GM12878 (cell line): ENCODE results near the gene PDZRN3. TPM values are rescaled to one million over a fixed set of nuclear protein-coding genes. Genes with fewer than 3 reads are reported as not detected.

ENCODE experiments used
- ATAC-seq: fragments of 200-7000 bp; cut with Tn5 transposase; 3 replicates; pipeline ENCODE4 v1.9.1; 2020; ENCODE audit warnings: mild to moderate bottlenecking, moderate library complexity
- BruUV-seq: library from RNA; stranded (reverse); fragments of 400-500 nt; replicated peaks from 2 replicates; lab custom pipeline; 2021; lab: Mats Ljungman, UMichigan
- CTCF ChIA-PET: fragments of 300-600 bp; sonication (Branson Sonifier 250); formaldehyde crosslinking; extraction: SDS; loops from one replicate; lab custom pipeline; 2021; ENCODE audit warnings: inconsistent platforms; lab: Yijun Ruan, JAX
- POLR2A ChIA-PET: fragments of 350-600 bp; formaldehyde crosslinking; extraction: SDS; loops from one replicate; lab custom pipeline; 2021; ENCODE audit warnings: inconsistent platforms; lab: Charles Lee
- RAD21 ChIA-PET: fragments of 300-600 bp; sonication (Branson Sonifier 250); formaldehyde crosslinking; loops from one replicate; lab custom pipeline; 2023; ENCODE audit warnings: antibody characterized with exemption; ENCODE audit not compliant: unreplicated experiment; lab: Charles Lee
- SMC1A ChIA-PET: fragments of 300-600 bp; sonication (Branson Sonifier 250); formaldehyde crosslinking; loops from one replicate; lab custom pipeline; 2023; ENCODE audit not compliant: unreplicated experiment, uncharacterized antibody; lab: Charles Lee
- DNase-seq: peaks from one replicate; pipeline ENCODE4 v3.0.0-alpha.2; 2011; ENCODE audit warnings: low read depth, low spot score
- FAIRE-seq: peaks from 3 replicates; lab custom pipeline; 2011; peaks lifted over from hg19 to GRCh38; lab: Jason Lieb, UNC
- H2AFZ ChIP-seq: 2 replicates; pipeline ENCODE4 v1.6.0; 2011; ENCODE audit warnings: low read depth, low read length, control low read depth; ENCODE audit not compliant: control insufficient read depth
- H3K27ac ChIP-seq: 2 replicates; pipeline ENCODE4 v1.5.1; 2011; ENCODE audit warnings: control low read depth; ENCODE audit not compliant: control insufficient read depth, insufficient read depth
- H3K27me3 ChIP-seq, 2 experiments: replicated peaks in 1 of 2; 2 replicates each; pipeline versions ENCODE4 v1.6.0 to v1.6.1; 2011; ENCODE audit warnings: low read length in 1 of 2; ENCODE audit not compliant: control insufficient read depth in 2 of 2, insufficient read depth in 2 of 2
- H3K36me3 ChIP-seq, 2 experiments: 2 replicates each; pipeline ENCODE4 v1.5.1; 2011; ENCODE audit warnings: low read length in 1 of 2; ENCODE audit not compliant: control insufficient read depth in 2 of 2, insufficient read depth in 2 of 2
- H3K4me1 ChIP-seq: 2 replicates; pipeline ENCODE4 v1.6.1; 2011; ENCODE audit warnings: mild to moderate bottlenecking, low read length, moderate library complexity, mixed read lengths; ENCODE audit not compliant: control insufficient read depth, insufficient read depth
- H3K4me2 ChIP-seq: 2 replicates; pipeline ENCODE4 v1.6.0; 2011; ENCODE audit warnings: control low read depth; ENCODE audit not compliant: control insufficient read depth, insufficient read depth
- H3K4me3 ChIP-seq: fragments of 200-600 bp; sonication (generic); 2 replicates; pipeline ENCODE4 v1.5.1; 2016
- H3K79me2 ChIP-seq: 2 replicates; pipeline ENCODE4 v1.6.0; 2011; ENCODE audit warnings: low read length; ENCODE audit not compliant: control insufficient read depth, insufficient read depth
- H3K9ac ChIP-seq: 2 replicates; pipeline ENCODE4 v1.8.0; 2011; ENCODE audit warnings: low read length, control low read depth, mixed read lengths; ENCODE audit not compliant: control insufficient read depth, insufficient read depth
- H3K9me3 ChIP-seq: replicated peaks from 3 replicates; pipeline ENCODE4 v1.5.1; 2011; ENCODE audit warnings: mild to moderate bottlenecking, low read length; ENCODE audit not compliant: control insufficient read depth, insufficient read depth
- H4K20me1 ChIP-seq: 2 replicates; pipeline ENCODE4 v1.6.0; 2011; ENCODE audit not compliant: control insufficient read depth, insufficient read depth
- CUX1 ChIP-seq: IDR thresholded peaks from 2 replicates; pipeline ENCODE4 v1.6.1; 2012; ENCODE audit warnings: improper control_type of control experiment, low read depth, low read length; ENCODE audit not compliant: insufficient replicate concordance
- TCF7 ChIP-seq: IDR thresholded peaks from 2 replicates; pipeline ENCODE4 v1.6.1; 2014; ENCODE audit warnings: antibody characterized with exemption, borderline replicate concordance
- WGBS: methylation state at CpG from one replicate; pipeline ENCODE4 v1.1.6; 2016; ENCODE audit warnings: low lambda C conversion rate; ENCODE audit not compliant: insufficient replicate concordance, insufficient coverage; ENCODE audit errors: missing lambda C conversion rate; 5-methylcytosine and 5-hydroxymethylcytosine counted together
- in situ Hi-C: fragments of 300-500 bp; cut with MboI; formaldehyde crosslinking; loops from 9 replicates; pipeline ENCODE4 v1.14.3; 2018; ENCODE audit warnings: mixed read lengths
- intact Hi-C: fragments of 100-400 bp; cut with micrococcal nuclease; formaldehyde crosslinking; loops from one replicate; pipeline ENCODE4 v1.14.2; 2022; ENCODE audit not compliant: unreplicated experiment
- polyA plus RNA-seq, 11 experiments: library from polyadenylated mRNA; depleted of rRNA in 4 of 11; unstranded in 6 of 11; stranded (reverse) in 5 of 11; fragments of >200 nt; fragmentation: Nextera tagmentation in 4 of 11; fragmentation: Illumina TruSeq in 1 of 11; extraction: Ambion mirVana in 4 of 11; extraction: Trizol in 1 of 11; gene quantifications; 1 replicate in 1 of 11; 2 replicates in 10 of 11; pipeline versions ENCODE4 v1.2.1 to v1.2.3, GENCODE V29; 2011 to 2016; ENCODE audit warnings: inconsistent platforms in 2 of 11, missing spikeins in 2 of 11, low read depth in 1 of 11
- total RNA-seq, 4 experiments: library from RNA; depleted of rRNA in 3 of 4; stranded (reverse); fragments of >200 nt in 3 of 4; fragmentation: Illumina TruSeq in 1 of 4; extraction: Trizol in 1 of 4; gene quantifications; 2 replicates each; pipeline versions ENCODE4 v1.2.1 to v1.2.3, GENCODE V29; 2013 to 2021
- TF ChIP-seq, protein P1 (sequence below): IDR thresholded peaks from 2 replicates; pipeline ENCODE4 v1.6.1; 2011; ENCODE audit warnings: borderline replicate concordance, low read depth, mild to moderate bottlenecking, moderate library complexity, mixed read lengths, low read length; ENCODE audit not compliant: insufficient read depth; ENCODE audit errors: extremely low read length
- TF ChIP-seq, protein P2 (sequence below), 3 experiments: IDR thresholded peaks in 2 of 3; conservative IDR thresholded peaks in 1 of 3; 2 replicates each; pipeline ENCODE4 v1.5.1; 2011; ENCODE audit warnings: low read depth in 3 of 3, low read length in 3 of 3, mild to moderate bottlenecking in 3 of 3, control low read depth in 2 of 3, moderate library complexity in 2 of 3, inconsistent platforms in 1 of 3, mixed read lengths in 1 of 3; ENCODE audit not compliant: control insufficient read depth in 2 of 3, insufficient read depth in 1 of 3; ENCODE audit errors: extremely low read depth in 1 of 3
- TF ChIP-seq, protein P3 (sequence below): fragments of 450-650 bp; IDR thresholded peaks from 2 replicates; pipeline ENCODE4 v1.6.1; 2017; ENCODE audit warnings: antibody characterized with exemption, mild to moderate bottlenecking, moderate library complexity
- TF ChIP-seq, protein P4 (sequence below): fragments of 450-650 bp; IDR thresholded peaks from 2 replicates; pipeline ENCODE4 v1.6.1; 2016; ENCODE audit warnings: mild to moderate bottlenecking, moderate library complexity, borderline replicate concordance

PDZRN3 gene
- total and polyA plus RNA-seq, 10 of the 15 experiments (the other 5 are each of a cell fraction or from before 2014, with no cell fraction given) = 0.07 to 0.37 (median 0.12) TPM; not detected in 6

DNA sequence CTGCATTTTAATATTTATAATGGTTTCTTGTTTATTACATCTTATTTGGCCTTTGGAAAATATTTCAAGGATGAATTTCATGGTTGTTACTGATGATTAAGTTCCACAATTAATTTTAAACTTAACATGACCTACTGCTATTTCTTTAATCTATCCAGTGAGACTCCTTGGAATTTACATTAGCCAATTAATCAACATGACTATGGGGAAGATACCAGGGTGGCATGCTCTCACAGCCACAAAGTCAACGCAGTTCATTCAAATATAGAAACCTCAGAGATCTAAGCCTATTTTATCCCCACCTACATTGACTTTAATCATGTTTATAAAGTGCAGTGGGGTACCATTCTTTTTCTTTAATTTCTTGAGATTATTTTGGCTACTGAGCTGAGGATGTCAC lies 43.6 kb upstream of the PDZRN3 start:
- RAD21 ChIA-PET = no interaction called here
- SMC1A ChIA-PET = no interaction called here
- Histone ChIP-seq H3K4me2 (no peak overlapping the region), H2AFZ (no peak overlapping the region), H3K36me3 (no peaks in the 10 kb centered on the region), H3K27ac (no peak overlapping the region), H3K4me1 (no peaks in the 10 kb centered on the region), H3K9me3 (no peaks in the 10 kb centered on the region), H3K4me3 (no peak overlapping the region), H3K9ac (no peak overlapping the region), H4K20me1 (no peaks in the 10 kb centered on the region), H3K79me2 (no peaks in the 10 kb centered on the region), H3K27me3 (no peaks in the 10 kb centered on the region)
- no peak for ATAC-seq
- no TSS peak for BruUV-seq
- intact Hi-C loops (no loop called here), in situ Hi-C loops (no loop called here)
- POLR2A ChIA-PET = no interaction called here
- 0% methylated on average over 1 of the region's 1 CpG for WGBS
- CTCF ChIA-PET = no interaction called here
- DNase-seq = no peak
- no peak for FAIRE-seq
- TF ChIP-seq TCF7 = no peak
- TF ChIP-seq, protein P1, sequence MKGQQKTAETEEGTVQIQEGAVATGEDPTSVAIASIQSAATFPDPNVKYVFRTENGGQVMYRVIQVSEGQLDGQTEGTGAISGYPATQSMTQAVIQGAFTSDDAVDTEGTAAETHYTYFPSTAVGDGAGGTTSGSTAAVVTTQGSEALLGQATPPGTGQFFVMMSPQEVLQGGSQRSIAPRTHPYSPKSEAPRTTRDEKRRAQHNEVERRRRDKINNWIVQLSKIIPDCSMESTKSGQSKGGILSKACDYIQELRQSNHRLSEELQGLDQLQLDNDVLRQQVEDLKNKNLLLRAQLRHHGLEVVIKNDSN = no peak
- TF ChIP-seq CUX1 = no peak
- TF ChIP-seq, protein P2, sequence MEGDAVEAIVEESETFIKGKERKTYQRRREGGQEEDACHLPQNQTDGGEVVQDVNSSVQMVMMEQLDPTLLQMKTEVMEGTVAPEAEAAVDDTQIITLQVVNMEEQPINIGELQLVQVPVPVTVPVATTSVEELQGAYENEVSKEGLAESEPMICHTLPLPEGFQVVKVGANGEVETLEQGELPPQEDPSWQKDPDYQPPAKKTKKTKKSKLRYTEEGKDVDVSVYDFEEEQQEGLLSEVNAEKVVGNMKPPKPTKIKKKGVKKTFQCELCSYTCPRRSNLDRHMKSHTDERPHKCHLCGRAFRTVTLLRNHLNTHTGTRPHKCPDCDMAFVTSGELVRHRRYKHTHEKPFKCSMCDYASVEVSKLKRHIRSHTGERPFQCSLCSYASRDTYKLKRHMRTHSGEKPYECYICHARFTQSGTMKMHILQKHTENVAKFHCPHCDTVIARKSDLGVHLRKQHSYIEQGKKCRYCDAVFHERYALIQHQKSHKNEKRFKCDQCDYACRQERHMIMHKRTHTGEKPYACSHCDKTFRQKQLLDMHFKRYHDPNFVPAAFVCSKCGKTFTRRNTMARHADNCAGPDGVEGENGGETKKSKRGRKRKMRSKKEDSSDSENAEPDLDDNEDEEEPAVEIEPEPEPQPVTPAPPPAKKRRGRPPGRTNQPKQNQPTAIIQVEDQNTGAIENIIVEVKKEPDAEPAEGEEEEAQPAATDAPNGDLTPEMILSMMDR (IDR thresholded peaks at IDR 0.05 in 2 of 3, conservative IDR thresholded peaks at IDR 0.05 in 1 of 3; ENCODE audit: control insufficient read depth in 2 of 3, extremely low read depth in 1 of 3, insufficient read depth in 1 of 3, low read depth in 3 of 3, low read length in 3 of 3) = no peak
- TF ChIP-seq, protein P3, sequence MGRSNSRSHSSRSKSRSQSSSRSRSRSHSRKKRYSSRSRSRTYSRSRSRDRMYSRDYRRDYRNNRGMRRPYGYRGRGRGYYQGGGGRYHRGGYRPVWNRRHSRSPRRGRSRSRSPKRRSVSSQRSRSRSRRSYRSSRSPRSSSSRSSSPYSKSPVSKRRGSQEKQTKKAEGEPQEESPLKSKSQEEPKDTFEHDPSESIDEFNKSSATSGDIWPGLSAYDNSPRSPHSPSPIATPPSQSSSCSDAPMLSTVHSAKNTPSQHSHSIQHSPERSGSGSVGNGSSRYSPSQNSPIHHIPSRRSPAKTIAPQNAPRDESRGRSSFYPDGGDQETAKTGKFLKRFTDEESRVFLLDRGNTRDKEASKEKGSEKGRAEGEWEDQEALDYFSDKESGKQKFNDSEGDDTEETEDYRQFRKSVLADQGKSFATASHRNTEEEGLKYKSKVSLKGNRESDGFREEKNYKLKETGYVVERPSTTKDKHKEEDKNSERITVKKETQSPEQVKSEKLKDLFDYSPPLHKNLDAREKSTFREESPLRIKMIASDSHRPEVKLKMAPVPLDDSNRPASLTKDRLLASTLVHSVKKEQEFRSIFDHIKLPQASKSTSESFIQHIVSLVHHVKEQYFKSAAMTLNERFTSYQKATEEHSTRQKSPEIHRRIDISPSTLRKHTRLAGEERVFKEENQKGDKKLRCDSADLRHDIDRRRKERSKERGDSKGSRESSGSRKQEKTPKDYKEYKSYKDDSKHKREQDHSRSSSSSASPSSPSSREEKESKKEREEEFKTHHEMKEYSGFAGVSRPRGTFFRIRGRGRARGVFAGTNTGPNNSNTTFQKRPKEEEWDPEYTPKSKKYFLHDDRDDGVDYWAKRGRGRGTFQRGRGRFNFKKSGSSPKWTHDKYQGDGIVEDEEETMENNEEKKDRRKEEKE = no peak
- TF ChIP-seq, protein P4, sequence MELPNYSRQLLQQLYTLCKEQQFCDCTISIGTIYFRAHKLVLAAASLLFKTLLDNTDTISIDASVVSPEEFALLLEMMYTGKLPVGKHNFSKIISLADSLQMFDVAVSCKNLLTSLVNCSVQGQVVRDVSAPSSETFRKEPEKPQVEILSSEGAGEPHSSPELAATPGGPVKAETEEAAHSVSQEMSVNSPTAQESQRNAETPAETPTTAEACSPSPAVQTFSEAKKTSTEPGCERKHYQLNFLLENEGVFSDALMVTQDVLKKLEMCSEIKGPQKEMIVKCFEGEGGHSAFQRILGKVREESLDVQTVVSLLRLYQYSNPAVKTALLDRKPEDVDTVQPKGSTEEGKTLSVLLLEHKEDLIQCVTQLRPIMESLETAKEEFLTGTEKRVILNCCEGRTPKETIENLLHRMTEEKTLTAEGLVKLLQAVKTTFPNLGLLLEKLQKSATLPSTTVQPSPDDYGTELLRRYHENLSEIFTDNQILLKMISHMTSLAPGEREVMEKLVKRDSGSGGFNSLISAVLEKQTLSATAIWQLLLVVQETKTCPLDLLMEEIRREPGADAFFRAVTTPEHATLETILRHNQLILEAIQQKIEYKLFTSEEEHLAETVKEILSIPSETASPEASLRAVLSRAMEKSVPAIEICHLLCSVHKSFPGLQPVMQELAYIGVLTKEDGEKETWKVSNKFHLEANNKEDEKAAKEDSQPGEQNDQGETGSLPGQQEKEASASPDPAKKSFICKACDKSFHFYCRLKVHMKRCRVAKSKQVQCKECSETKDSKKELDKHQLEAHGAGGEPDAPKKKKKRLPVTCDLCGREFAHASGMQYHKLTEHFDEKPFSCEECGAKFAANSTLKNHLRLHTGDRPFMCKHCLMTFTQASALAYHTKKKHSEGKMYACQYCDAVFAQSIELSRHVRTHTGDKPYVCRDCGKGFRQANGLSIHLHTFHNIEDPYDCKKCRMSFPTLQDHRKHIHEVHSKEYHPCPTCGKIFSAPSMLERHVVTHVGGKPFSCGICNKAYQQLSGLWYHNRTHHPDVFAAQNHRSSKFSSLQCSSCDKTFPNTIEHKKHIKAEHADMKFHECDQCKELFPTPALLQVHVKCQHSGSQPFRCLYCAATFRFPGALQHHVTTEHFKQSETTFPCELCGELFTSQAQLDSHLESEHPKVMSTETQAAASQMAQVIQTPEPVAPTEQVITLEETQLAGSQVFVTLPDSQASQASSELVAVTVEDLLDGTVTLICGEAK = no peak
